MCF 10A (cell line): ENCODE measurements around the gene PTK6. TPM values are rescaled to one million over a fixed set of nuclear protein-coding genes. Genes with fewer than 3 reads are reported as not detected.

Experiments
- BruUV-seq: library from RNA; stranded (reverse); fragments of 400-500 nt; replicated peaks from 2 replicates; lab custom pipeline; 2021; lab: Mats Ljungman, UMichigan
- CTCF ChIA-PET: fragments of 300-600 bp; sonication (Branson Sonifier 250); formaldehyde crosslinking; extraction: SDS; loops from one replicate; lab custom pipeline; 2021; ENCODE audit warnings: antibody characterized with exemption, inconsistent platforms; lab: Yijun Ruan, JAX
- POLR2A ChIA-PET: fragments of 300-600, 350-650 bp; sonication (Branson Sonifier 250); formaldehyde crosslinking; extraction: SDS; loops from one replicate; lab custom pipeline; 2020; ENCODE audit warnings: antibody characterized with exemption, inconsistent platforms; lab: Yijun Ruan, JAX
- DNase-seq: peaks from one replicate; pipeline ENCODE4 v3.0.0-alpha.2; 2018; ENCODE audit not compliant: unreplicated experiment
- H3K27ac Mint-ChIP-seq: one replicate; pipeline ENCODE4 v1.8.0; 2022; ENCODE audit warnings: mild to moderate bottlenecking, low read depth, mixed read lengths; ENCODE audit not compliant: unreplicated experiment
- H3K27me3 Mint-ChIP-seq: one replicate; pipeline ENCODE4 v1.8.0; 2022; ENCODE audit warnings: mixed read lengths; ENCODE audit not compliant: insufficient read depth, unreplicated experiment
- H3K36me3 Mint-ChIP-seq: one replicate; pipeline ENCODE4 v1.8.0; 2022; ENCODE audit warnings: mild to moderate bottlenecking, moderate library complexity, mixed read lengths; ENCODE audit not compliant: insufficient read depth, unreplicated experiment
- H3K4me1 Mint-ChIP-seq: one replicate; pipeline ENCODE4 v1.8.0; 2022; ENCODE audit warnings: mixed read lengths; ENCODE audit not compliant: insufficient read depth, unreplicated experiment
- H3K4me3 Mint-ChIP-seq: one replicate; pipeline ENCODE4 v1.8.0; 2022; ENCODE audit warnings: mild to moderate bottlenecking, moderate library complexity, mixed read lengths; ENCODE audit not compliant: unreplicated experiment
- H3K9me3 Mint-ChIP-seq: one replicate; pipeline ENCODE4 v1.8.0; 2022; ENCODE audit warnings: mixed read lengths; ENCODE audit not compliant: unreplicated experiment
- intact Hi-C: fragments of 100-400 bp; cut with micrococcal nuclease; formaldehyde crosslinking; loops from 2 replicates; pipeline ENCODE4 v1.14.1; 2022
- total RNA-seq: library from RNA; stranded (reverse); gene quantifications from 2 replicates; pipeline ENCODE4 v1.2.3, GENCODE V29; 2022
- TF ChIP-seq, protein P1 (sequence below): fragments of 200-600 bp; IDR thresholded peaks from one replicate; pipeline ENCODE4 v1.8.0; 2022; ENCODE audit warnings: antibody characterized with exemption, mild to moderate bottlenecking; ENCODE audit not compliant: unreplicated experiment

The PTK6 gene
- total RNA-seq, 1 experiment from 2014 or later, result 4.4 TPM

DNA sequence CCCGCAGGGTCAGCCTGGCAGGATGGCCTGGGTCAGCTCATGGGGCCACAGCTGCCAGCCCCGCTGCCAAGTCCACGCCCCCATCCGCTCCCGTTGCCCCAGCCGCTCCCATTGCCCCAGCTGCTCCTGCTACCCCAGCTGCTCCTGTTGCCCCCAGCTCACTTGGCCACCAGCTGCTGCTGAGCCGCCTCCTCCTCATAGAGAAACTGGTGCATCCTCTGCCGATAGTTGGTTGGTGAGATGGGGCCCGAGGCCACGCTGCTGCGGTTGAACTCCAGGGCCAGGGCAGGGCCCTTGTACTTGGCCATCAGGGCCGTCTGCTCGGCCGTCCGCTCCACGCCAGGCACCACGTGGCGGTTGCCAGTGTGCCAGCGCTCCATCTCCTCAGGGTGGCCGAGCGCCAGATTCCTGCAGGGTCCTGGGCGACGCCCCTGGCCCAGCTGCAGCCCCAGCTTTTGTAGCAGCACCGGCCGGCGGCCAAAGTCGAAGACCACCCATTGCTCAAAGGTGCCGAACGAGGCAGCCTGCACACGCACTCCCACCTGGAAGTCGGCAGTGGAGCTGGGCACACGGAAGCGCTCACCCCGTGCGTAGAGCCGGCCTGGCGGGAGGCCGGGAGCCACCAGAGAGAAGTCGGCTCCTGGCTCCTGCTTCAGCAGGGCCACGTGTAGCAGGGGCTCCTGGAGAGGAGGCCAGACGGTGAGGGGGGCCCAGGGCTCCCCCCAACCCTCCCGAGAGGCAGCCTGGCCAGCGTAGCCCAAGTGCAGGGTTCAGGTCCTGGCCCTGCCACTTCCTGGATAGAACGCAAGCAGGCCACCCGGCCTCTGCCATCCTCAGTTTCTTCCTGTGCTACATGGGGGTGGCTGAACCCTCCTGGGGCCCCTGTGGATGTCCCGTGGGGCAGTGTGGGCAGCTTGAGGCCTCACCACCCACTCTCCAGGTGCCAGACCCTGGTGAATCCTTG is 32.1 kb upstream of the PTK6 start:
- no peaks in the 10 kb centered on the region for H3K4me1 Mint-ChIP-seq
- ChIA-PET POLR2A (interaction anchor here (0.7 kb wide), 2 partner anchors 24 to 296 kb away, joined by 3 read pairs; partner anchors contain the start of gene TPD52L2), CTCF (interaction anchor here (1.8 kb wide), 1 partner anchor 12 kb away, joined by 4 read pairs; no protein-coding TSS in a partner anchor)
- no TSS peak for BruUV-seq
- H3K9me3 Mint-ChIP-seq, result no peaks in the 10 kb centered on the region
- no peaks in the 10 kb centered on the region for H3K36me3 Mint-ChIP-seq
- no peaks in the 10 kb centered on the region for H3K27me3 Mint-ChIP-seq
- intact Hi-C loops, result no loop called here
- no peak overlapping the region for H3K27ac Mint-ChIP-seq
- no peak overlapping the region for H3K4me3 Mint-ChIP-seq
- TF ChIP-seq, protein P1, sequence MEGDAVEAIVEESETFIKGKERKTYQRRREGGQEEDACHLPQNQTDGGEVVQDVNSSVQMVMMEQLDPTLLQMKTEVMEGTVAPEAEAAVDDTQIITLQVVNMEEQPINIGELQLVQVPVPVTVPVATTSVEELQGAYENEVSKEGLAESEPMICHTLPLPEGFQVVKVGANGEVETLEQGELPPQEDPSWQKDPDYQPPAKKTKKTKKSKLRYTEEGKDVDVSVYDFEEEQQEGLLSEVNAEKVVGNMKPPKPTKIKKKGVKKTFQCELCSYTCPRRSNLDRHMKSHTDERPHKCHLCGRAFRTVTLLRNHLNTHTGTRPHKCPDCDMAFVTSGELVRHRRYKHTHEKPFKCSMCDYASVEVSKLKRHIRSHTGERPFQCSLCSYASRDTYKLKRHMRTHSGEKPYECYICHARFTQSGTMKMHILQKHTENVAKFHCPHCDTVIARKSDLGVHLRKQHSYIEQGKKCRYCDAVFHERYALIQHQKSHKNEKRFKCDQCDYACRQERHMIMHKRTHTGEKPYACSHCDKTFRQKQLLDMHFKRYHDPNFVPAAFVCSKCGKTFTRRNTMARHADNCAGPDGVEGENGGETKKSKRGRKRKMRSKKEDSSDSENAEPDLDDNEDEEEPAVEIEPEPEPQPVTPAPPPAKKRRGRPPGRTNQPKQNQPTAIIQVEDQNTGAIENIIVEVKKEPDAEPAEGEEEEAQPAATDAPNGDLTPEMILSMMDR, result no peak
- DNase-seq, result no peak

DNA sequence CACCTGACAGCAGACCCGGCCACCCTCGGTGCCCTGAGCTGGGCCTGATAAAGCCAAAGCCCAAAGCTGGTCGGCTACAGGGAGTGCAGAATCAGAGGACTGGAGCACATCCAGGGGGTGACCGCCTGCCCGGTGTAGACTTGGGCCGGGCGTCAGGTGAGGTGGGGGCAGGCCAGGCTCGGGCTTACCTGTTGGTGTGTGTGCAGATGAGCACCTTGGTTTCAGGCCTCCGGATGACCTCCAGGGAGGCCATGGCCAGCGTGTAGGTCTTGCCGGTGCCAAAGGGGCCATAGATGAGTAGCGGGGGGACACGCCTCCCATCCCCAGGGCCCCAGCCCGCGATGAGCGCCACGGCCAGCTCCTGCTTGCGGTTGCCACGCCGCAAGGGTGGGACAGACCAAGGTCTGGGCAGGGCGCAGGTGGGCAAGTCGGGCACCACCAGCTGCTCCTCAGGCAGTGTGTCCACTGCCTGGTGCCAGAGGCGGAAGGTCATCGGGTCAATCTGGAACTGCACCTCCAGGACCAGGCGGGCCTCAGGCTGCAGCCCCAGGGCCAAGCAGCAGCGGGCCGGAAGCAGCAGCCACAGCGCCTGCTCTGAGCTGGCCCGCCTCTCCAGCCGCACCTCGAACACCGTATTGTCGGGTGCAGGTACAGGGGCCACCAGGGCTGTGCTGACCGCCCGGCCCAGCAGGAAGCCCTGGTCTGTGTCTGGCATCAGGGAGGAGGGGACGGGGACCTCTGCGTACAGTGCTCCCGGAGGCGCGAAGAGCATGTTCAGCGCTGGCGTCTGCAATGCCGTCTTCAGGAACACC is 31.2 kb upstream of the PTK6 start:
- ChIA-PET CTCF (interaction anchor here (1.8 kb wide), 1 partner anchor 13 kb away, joined by 4 read pairs; no protein-coding TSS in a partner anchor), POLR2A (interaction anchor here (0.7 to 1.1 kb wide), 3 partner anchors 23 to 297 kb away, joined by 3 read pairs; partner anchors contain the start of gene TPD52L2)
- TF ChIP-seq, protein P1, result no peak
- Mint-ChIP-seq H3K27ac (no peak overlapping the region), H3K4me1 (no peaks in the 10 kb centered on the region), H3K4me3 (no peak overlapping the region), H3K9me3 (no peaks in the 10 kb centered on the region), H3K27me3 (no peaks in the 10 kb centered on the region), H3K36me3 (no peaks in the 10 kb centered on the region)
- DNase-seq, result no peak
- BruUV-seq, result no TSS peak
- intact Hi-C loops, result no loop called here

DNA sequence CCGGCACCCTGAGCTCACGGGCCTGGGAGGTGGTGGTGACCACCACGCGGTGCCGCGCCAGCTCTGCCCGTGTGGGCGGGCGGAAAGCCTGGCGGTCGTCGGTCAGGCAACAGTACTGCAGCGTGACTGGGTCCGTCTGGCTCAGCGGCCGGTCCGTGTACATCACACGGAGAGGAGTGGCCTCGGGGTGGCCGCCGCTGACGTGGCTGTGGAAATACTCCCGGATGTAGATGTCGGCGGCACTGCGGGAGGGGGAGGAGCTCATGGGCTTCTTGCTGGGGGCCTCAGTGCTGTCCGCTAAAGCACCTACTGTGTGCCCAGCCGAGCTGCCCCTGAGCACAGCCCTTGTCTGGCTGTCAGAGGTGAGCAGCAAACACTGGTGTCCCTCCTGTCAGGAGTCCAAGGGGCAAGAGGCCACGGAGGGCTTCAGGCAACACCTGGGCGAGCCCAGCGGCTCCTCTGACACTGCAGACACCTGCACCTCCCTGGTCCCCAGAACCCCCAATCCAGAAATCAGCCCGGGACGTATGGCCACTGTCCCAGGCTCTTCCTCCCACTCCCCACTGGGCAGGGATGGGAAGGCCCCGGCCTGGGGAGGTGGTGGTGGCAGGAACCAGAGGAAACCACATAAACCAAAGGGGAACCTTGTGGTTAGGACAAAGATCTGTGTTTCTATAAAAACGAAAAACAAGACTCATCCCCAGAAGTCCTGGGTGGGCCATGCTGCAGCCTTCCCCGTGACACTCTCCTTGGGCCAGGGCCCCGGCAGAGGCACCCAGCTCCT is 30.4 kb upstream of the PTK6 start:
- no peak for DNase-seq
- no peaks in the 10 kb centered on the region for H3K4me1 Mint-ChIP-seq
- intact Hi-C loops, result no loop called here
- BruUV-seq, result no TSS peak
- no peaks in the 10 kb centered on the region for H3K9me3 Mint-ChIP-seq
- CTCF ChIA-PET, result interaction anchor here (1.8 kb wide), 1 partner anchor 13 kb away, joined by 4 read pairs; no protein-coding TSS in a partner anchor
- POLR2A ChIA-PET, result interaction anchor here (0.6 to 1.1 kb wide), 2 partner anchors 13 to 30 kb away, joined by 3 to 4 read pairs; no protein-coding TSS in a partner anchor
- no peak overlapping the region for H3K4me3 Mint-ChIP-seq
- TF ChIP-seq, protein P1, result no peak
- H3K36me3 Mint-ChIP-seq, result no peaks in the 10 kb centered on the region
- H3K27me3 Mint-ChIP-seq, result no peaks in the 10 kb centered on the region
- no peak overlapping the region for H3K27ac Mint-ChIP-seq
